HepG2 (cell line): ENCODE measurements around the gene ZNRF3. TPM values are rescaled to one million over a fixed set of nuclear protein-coding genes. Genes with fewer than 3 reads are reported as not detected.

Experiments
- ATAC-seq: fragments of 200-7000 bp; cut with Tn5 transposase; 3 replicates; pipeline ENCODE4 v1.9.1; 2020; ENCODE audit warnings: mild to moderate bottlenecking, moderate library complexity
- BruUV-seq: library from RNA; stranded (reverse); fragments of 400-500 nt; replicated peaks from 2 replicates; lab custom pipeline; 2021; lab: Mats Ljungman, UMichigan
- CTCF ChIA-PET: fragments of 300-600 bp; formaldehyde crosslinking; extraction: SDS; loops from one replicate; lab custom pipeline; 2021; ENCODE audit warnings: low total read pairs, inconsistent platforms, low intra/inter-chr PET ratio; lab: Yijun Ruan, JAX
- POLR2A ChIA-PET: fragments of 350-600 bp; sonication (Branson Sonifier 250); formaldehyde crosslinking; loops from one replicate; lab custom pipeline; 2020; ENCODE audit warnings: antibody characterized with exemption, inconsistent platforms; lab: Yijun Ruan, JAX
- DNase-seq: peaks from one replicate; pipeline ENCODE4 v3.0.0-alpha.2; 2015; ENCODE audit warnings: low spot score
- FAIRE-seq: peaks from 3 replicates; lab custom pipeline; 2011; peaks lifted over from hg19 to GRCh38; lab: Jason Lieb, UNC
- H2AFZ ChIP-seq: one replicate; pipeline ENCODE4 v1.6.1; 2011; ENCODE audit warnings: low read length, inconsistent platforms
- H3K27ac ChIP-seq: fragments of 300-600 bp; 3 replicates; pipeline ENCODE4 v1.8.0; 2011; ENCODE audit warnings: mixed run types, mild to moderate bottlenecking, mixed read lengths, low read length, inconsistent platforms; ENCODE audit not compliant: insufficient read depth; ENCODE audit errors: extremely low read length
- H3K27me3 ChIP-seq, 2 experiments: fragments of 200-600 bp in 1 of 2; 2 replicates in 1 of 2; 3 replicates in 1 of 2; pipeline versions ENCODE4 v1.6.0 to v1.8.0; 2011; ENCODE audit warnings: low read length in 2 of 2, mild to moderate bottlenecking in 2 of 2, moderate library complexity in 2 of 2, inconsistent platforms in 1 of 2; ENCODE audit not compliant: insufficient read depth in 2 of 2, control insufficient read depth in 1 of 2
- H3K36me3 ChIP-seq, 2 experiments: fragments of 200-600 bp in 1 of 2; replicated peaks in 1 of 2; 2 replicates in 1 of 2; 3 replicates in 1 of 2; pipeline versions ENCODE4 v1.5.1 to v1.8.0; 2011; ENCODE audit warnings: low read length in 2 of 2, inconsistent platforms in 1 of 2; ENCODE audit not compliant: insufficient read depth in 2 of 2, control insufficient read depth in 1 of 2
- H3K4me1 ChIP-seq: 2 replicates; pipeline ENCODE4 v1.5.1; 2012; ENCODE audit warnings: low read length, inconsistent platforms; ENCODE audit not compliant: insufficient read depth
- H3K4me2 ChIP-seq: 2 replicates; pipeline ENCODE4 v1.6.0; 2011; ENCODE audit warnings: low read depth, low read length, inconsistent platforms
- H3K4me3 ChIP-seq, 3 experiments: fragments of 200-600 bp in 1 of 3; sonication (generic), shearing (Covaris generic) in 1 of 3; replicated peaks in 1 of 3; 2 replicates each; pipeline ENCODE4 v1.5.1; 2011 to 2016; ENCODE audit warnings: low read length in 3 of 3, inconsistent platforms in 2 of 3, low read depth in 2 of 3, mild to moderate bottlenecking in 2 of 3, control low read depth in 1 of 3, mixed read lengths in 1 of 3; ENCODE audit not compliant: insufficient read depth in 1 of 3
- H3K79me2 ChIP-seq: one replicate; pipeline ENCODE4 v1.6.1; 2011; ENCODE audit warnings: low read length, inconsistent platforms; ENCODE audit not compliant: insufficient read depth
- H3K9ac ChIP-seq: 2 replicates; pipeline ENCODE4 v1.6.0; 2011; ENCODE audit warnings: mild to moderate bottlenecking, low read depth, low read length, inconsistent platforms; ENCODE audit not compliant: insufficient read depth
- H3K9me3 ChIP-seq: 2 replicates; pipeline ENCODE4 v1.5.1; 2012; ENCODE audit warnings: mild to moderate bottlenecking, low read length
- H4K20me1 ChIP-seq: 2 replicates; pipeline ENCODE4 v1.6.0; 2011; ENCODE audit warnings: inconsistent platforms, mild to moderate bottlenecking, low read length, moderate library complexity; ENCODE audit not compliant: insufficient read depth
- ATF1 ChIP-seq: IDR thresholded peaks from 2 replicates; pipeline ENCODE4 v1.6.1; 2016; ENCODE audit warnings: mild to moderate bottlenecking, control low read depth
- MAFF ChIP-seq: IDR thresholded peaks from 2 replicates; pipeline ENCODE4 v1.6.1; 2011; ENCODE audit warnings: low read depth, low read length, improper control_type of control experiment
- MAFK ChIP-seq, 2 experiments: IDR thresholded peaks in 1 of 2; conservative IDR thresholded peaks in 1 of 2; 2 replicates each; pipeline ENCODE4 v1.6.1; 2011; ENCODE audit warnings: improper control_type of control experiment in 2 of 2, low read length in 2 of 2
- NFKBIZ ChIP-seq: IDR thresholded peaks from 2 replicates; pipeline ENCODE4 v1.6.1; 2018; ENCODE audit warnings: missing genetic modification reagents, missing compliant biosample characterization
- RBM22 ChIP-seq: fragments of 200-400 bp; formaldehyde crosslinking; optimal IDR thresholded peaks from 2 replicates; pipeline ENCODE3; 2017; ENCODE audit warnings: mild to moderate bottlenecking, low read length, moderate library complexity
- ZNF101 ChIP-seq: sonication (generic); formaldehyde crosslinking; IDR thresholded peaks from 2 replicates; pipeline ENCODE4 v1.4.0; 2020; ENCODE audit warnings: mild to moderate bottlenecking, low read depth, missing genetic modification reagents, borderline replicate concordance
- WGBS: methylation state at CpG from one replicate; pipeline ENCODE4 v1.1.6; 2017; ENCODE audit warnings: low lambda C conversion rate; 5-methylcytosine and 5-hydroxymethylcytosine counted together
- in situ Hi-C: cut with HindIII; loops from 2 replicates; pipeline ENCODE4 v1.10.0; 2017; ENCODE audit warnings: low pct_unique_long_range_greater_than_20kb; ENCODE audit not compliant: extremely low pct_ligation_motif_present
- intact Hi-C: fragments of 100-400 bp; cut with micrococcal nuclease; formaldehyde crosslinking; loops from one replicate; pipeline ENCODE4 v1.10.0; 2022; ENCODE audit not compliant: unreplicated experiment
- polyA plus RNA-seq, 8 experiments: library from polyadenylated mRNA; depleted of rRNA in 3 of 8; stranded (reverse) in 7 of 8; unstranded in 1 of 8; fragments of >200 nt; fragmentation: Illumina TruSeq in 4 of 8; extraction: Trizol in 4 of 8; gene quantifications; 2 replicates each; pipeline versions ENCODE4 v1.2.1 to v1.2.3, GENCODE V29; 2011 to 2016; ENCODE audit warnings: low read depth in 4 of 8, missing spikeins in 1 of 8, mixed read lengths in 1 of 8; ENCODE audit not compliant: insufficient read depth in 1 of 8
- total RNA-seq, 5 experiments: library from RNA; depleted of rRNA; stranded (reverse); fragments of >200 nt; fragmentation: Illumina TruSeq; extraction: Trizol; gene quantifications; 2 replicates each; pipeline ENCODE4 v1.2.3, GENCODE V29; 2016; ENCODE audit warnings: low read depth in 1 of 5

The ZNRF3 gene
- total and polyA plus RNA-seq, 2 of the 13 experiments (the other 11 are each of a cell fraction or from before 2014, with no cell fraction given), result 20.3 to 36.7 TPM

GRCh38 chr22:28927630-28928029 is 44.3 kb downstream of the ZNRF3 start:
- CTCF ChIA-PET, result no interaction called here
- Histone ChIP-seq H3K9ac (no peak overlapping the region), H3K27me3 (no peaks in the 10 kb centered on the region), H2AFZ (no peak overlapping the region), H3K79me2 (peaks cover 97% of the 10 kb centered on the region), H3K4me2 (no peak overlapping the region), H3K4me1 (peaks cover 99% of the 10 kb centered on the region), H3K36me3 (peaks cover 2 to 10% of the 10 kb centered on the region in 2 experiments; a peak in 3 of 5 replicates), H3K4me3 (no peak overlapping the region), H4K20me1 (peaks cover 12% of the 10 kb centered on the region), H3K9me3 (no peaks in the 10 kb centered on the region), H3K27ac (peak overlapping the region; percentile 25)
- DNase-seq, result no peak
- WGBS, result 97% methylated on average over 2 of the region's 2 CpGs
- intact Hi-C loops, result no loop called here
- TF ChIP-seq ATF1 (no peak), MAFK (conservative IDR thresholded peaks at IDR 0.05 in 1 of 2, IDR thresholded peaks at IDR 0.05 in 1 of 2; ENCODE audit: low read length in 2 of 2) (peak; percentile 82 to 87), MAFF (peak; percentile 75), NFKBIZ (CRISPR knock-in tag) (no peak), RBM22 (peak; percentile 96)
- no peak for ATAC-seq
- POLR2A ChIA-PET, result interaction anchor here (0.9 to 1.8 kb wide), 3 partner anchors 44 to 103 kb away, joined by 3 to 4 read pairs (median 3); partner anchors contain the start of gene ZNRF3
- in situ Hi-C loops, result no loop called here
- FAIRE-seq, result no peak
- no TSS peak for BruUV-seq

- Histone ChIP-seq H3K4me2 (no peak overlapping the region), H3K79me2 (peaks cover 96% of the 10 kb centered on the region)
- no TSS peak for BruUV-seq
- DNase-seq, result no peak
- CTCF ChIA-PET, result no interaction called here
- TF ChIP-seq ZNF101 (no peak), RBM22 (peak; percentile 90)
- TF ChIP-seq, all 625 proteins: peak for 1
- H3K9me3 ChIP-seq, result no peaks in the 10 kb centered on the region
- H3K9ac ChIP-seq, result peak overlapping the region; percentile 12; the same call in 1 of the 2 replicates
- no peaks in the 10 kb centered on the region for H3K27me3 ChIP-seq
- peaks cover 2 to 10% of the 10 kb centered on the region in 2 experiments; a peak in 3 of 5 replicates for H3K36me3 ChIP-seq
- ATAC-seq (no peak), FAIRE-seq (no peak)
- peaks cover 99% of the 10 kb centered on the region for H3K4me1 ChIP-seq
- peak overlapping the region; percentile 55 for H3K27ac ChIP-seq
- in situ Hi-C loops (no loop called here), intact Hi-C loops (no loop called here)
- WGBS, result 92% methylated on average over 5 of the region's 5 CpGs
- no peak overlapping the region for H3K4me3 ChIP-seq
- no peak overlapping the region for H2AFZ ChIP-seq
- H4K20me1 ChIP-seq, result peaks cover 12% of the 10 kb centered on the region
- POLR2A ChIA-PET, result no interaction called here
Measured at GRCh38 chr22:28929197-28929596, 45.8 kb downstream of the ZNRF3 start.
